ENCODE measurements around the gene SCO2.
A peak's percentile ranks its signal among the peaks of the same experiment; 100 is the strongest.

Gene SCO2, protein sequence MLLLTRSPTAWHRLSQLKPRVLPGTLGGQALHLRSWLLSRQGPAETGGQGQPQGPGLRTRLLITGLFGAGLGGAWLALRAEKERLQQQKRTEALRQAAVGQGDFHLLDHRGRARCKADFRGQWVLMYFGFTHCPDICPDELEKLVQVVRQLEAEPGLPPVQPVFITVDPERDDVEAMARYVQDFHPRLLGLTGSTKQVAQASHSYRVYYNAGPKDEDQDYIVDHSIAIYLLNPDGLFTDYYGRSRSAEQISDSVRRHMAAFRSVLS

GRCh38 chr22:50525104-50525857, at the start of gene SCO2:
TSS of gene SCO2 (minus strand) at chr22:50525598. CDS start at chr22:50524411, 1,187 bp downstream.
- H3K4me1 ChIP-seq (ENCODE audit: control insufficient read depth, insufficient read depth, low read length), result peaks cover 6% of the 10 kb centered on the region; the same call in 1 of the 2 replicates
- peak within 1 kb of the TSS; percentile 91 for H3K9ac ChIP-seq (ENCODE audit: low read length)
- peak within 1 kb of the TSS; percentile 85; the same call in 1 of the 2 replicates for H3K27ac ChIP-seq (ENCODE audit: low read depth, low read length)
- H3K4me3 ChIP-seq (ENCODE audit: low read depth, low read length), result peak within 1 kb of the TSS; percentile 91
- H3K27me3 ChIP-seq (ENCODE audit: control insufficient read depth, insufficient read depth, low read length), result peaks cover 38% of the 10 kb centered on the region
- H3K36me3 ChIP-seq (ENCODE audit: control insufficient read depth, insufficient read depth, low read length), result peaks cover 31% of the 10 kb centered on the region
- no peaks in the 10 kb centered on the region for H3K9me3 ChIP-seq (ENCODE audit: control insufficient read depth, insufficient read depth, low read depth, low read length)

DNA sequence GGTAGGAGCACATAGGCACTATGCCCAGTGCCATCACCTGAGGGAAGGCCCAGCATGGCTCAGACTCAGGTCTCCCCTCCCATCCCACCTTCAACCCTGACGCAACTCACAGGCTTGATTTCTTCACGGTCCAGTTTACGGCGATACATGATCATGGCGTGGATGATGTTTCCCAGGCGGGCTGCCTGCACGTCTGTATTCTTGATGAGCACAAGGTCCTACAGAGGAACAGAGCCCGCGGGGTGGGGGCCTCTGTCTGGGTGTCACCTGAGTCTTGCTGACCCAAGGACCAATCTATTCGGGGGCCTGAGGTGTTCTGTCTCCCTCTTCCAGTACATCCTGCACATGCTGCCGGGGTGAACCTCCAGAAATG, 49.0 kb upstream of the SCO2 start:
- Histone ChIP-seq H3K4me1 (ENCODE audit: control insufficient read depth, insufficient read depth, low read length) (no peaks in the 10 kb centered on the region), H3K27me3 (ENCODE audit: control insufficient read depth, insufficient read depth, low read length) (no peaks in the 10 kb centered on the region), H3K9me3 (ENCODE audit: control insufficient read depth, insufficient read depth, low read depth, low read length) (no peaks in the 10 kb centered on the region), H3K9ac (ENCODE audit: low read length) (no peak overlapping the region), H3K4me3 (ENCODE audit: low read depth, low read length) (no peak overlapping the region), H3K27ac (ENCODE audit: low read depth, low read length) (no peak overlapping the region), H3K36me3 (ENCODE audit: control insufficient read depth, insufficient read depth, low read length) (peaks cover 65% of the 10 kb centered on the region)

DNA sequence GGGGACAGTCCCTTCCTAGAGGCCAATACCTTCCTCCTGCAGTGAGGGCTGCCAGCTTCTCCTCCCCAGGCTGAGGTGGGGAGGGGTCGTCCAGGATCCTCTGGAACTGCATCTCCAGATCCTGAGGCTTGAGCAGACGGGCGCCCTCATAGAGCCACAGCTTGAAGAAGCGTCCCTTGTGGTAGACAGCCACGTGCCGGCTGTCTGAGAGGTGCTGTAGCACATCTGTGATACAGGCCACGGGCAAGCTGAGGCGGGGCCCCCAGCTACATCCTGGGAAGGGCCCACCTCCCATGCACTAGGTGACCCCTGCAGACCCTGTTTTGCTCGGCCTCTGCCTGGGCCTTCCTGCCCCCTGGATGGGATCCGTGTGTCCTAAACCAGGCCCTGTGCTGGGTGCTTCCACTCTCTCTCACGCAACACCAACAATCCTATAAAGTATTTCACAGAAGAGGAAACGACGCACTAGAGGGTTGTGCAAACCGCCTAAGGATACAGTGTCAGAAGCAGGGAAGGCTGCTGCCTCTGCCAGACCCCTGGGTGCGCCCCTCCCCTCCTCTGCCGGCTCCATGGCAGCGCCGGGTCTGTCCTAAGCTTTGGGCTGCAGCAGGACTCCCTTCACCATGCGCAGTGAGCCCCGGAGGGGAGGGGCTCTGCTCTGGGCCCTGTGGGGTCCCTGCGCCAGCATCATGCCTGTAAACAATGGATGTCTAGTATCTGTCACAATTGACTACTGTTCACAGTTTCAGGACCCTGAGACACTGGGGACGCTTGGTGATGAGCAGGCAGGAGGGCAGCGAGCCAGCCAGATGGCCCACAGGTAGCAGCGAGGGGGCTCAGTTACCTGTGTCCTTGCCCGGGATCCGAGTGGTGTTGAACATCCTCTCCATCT, 48.3 kb upstream of the SCO2 start:
- Histone ChIP-seq H3K27ac (ENCODE audit: low read depth, low read length) (no peak overlapping the region), H3K4me3 (ENCODE audit: low read depth, low read length) (no peak overlapping the region), H3K9me3 (ENCODE audit: control insufficient read depth, insufficient read depth, low read depth, low read length) (no peaks in the 10 kb centered on the region), H3K36me3 (ENCODE audit: control insufficient read depth, insufficient read depth, low read length) (peaks cover 70% of the 10 kb centered on the region), H3K4me1 (ENCODE audit: control insufficient read depth, insufficient read depth, low read length) (no peaks in the 10 kb centered on the region), H3K27me3 (ENCODE audit: control insufficient read depth, insufficient read depth, low read length) (no peaks in the 10 kb centered on the region), H3K9ac (ENCODE audit: low read length) (no peak overlapping the region)

- Histone ChIP-seq H3K9me3 (ENCODE audit: control insufficient read depth, insufficient read depth, low read depth, low read length) (no peaks in the 10 kb centered on the region), H3K27me3 (ENCODE audit: control insufficient read depth, insufficient read depth, low read length) (no peaks in the 10 kb centered on the region), H3K9ac (ENCODE audit: low read length) (no peak overlapping the region), H3K36me3 (ENCODE audit: control insufficient read depth, insufficient read depth, low read length) (peaks cover 75% of the 10 kb centered on the region), H3K27ac (ENCODE audit: low read depth, low read length) (no peak overlapping the region), H3K4me1 (ENCODE audit: control insufficient read depth, insufficient read depth, low read length) (no peaks in the 10 kb centered on the region), H3K4me3 (ENCODE audit: low read depth, low read length) (no peak overlapping the region)
These were observed 47.6 kb upstream of the SCO2 start for GRCh38 chr22:50572965-50573364.

GRCh38 chr22:50571264-50572175, 46.1 kb upstream of the SCO2 start:
- Histone ChIP-seq H3K4me3 (ENCODE audit: low read depth, low read length) (no peak overlapping the region), H3K27me3 (ENCODE audit: control insufficient read depth, insufficient read depth, low read length) (no peaks in the 10 kb centered on the region), H3K9ac (ENCODE audit: low read length) (no peak overlapping the region), H3K36me3 (ENCODE audit: control insufficient read depth, insufficient read depth, low read length) (peaks cover 75% of the 10 kb centered on the region), H3K27ac (ENCODE audit: low read depth, low read length) (no peak overlapping the region), H3K9me3 (ENCODE audit: control insufficient read depth, insufficient read depth, low read depth, low read length) (no peaks in the 10 kb centered on the region), H3K4me1 (ENCODE audit: control insufficient read depth, insufficient read depth, low read length) (no peaks in the 10 kb centered on the region)

DNA sequence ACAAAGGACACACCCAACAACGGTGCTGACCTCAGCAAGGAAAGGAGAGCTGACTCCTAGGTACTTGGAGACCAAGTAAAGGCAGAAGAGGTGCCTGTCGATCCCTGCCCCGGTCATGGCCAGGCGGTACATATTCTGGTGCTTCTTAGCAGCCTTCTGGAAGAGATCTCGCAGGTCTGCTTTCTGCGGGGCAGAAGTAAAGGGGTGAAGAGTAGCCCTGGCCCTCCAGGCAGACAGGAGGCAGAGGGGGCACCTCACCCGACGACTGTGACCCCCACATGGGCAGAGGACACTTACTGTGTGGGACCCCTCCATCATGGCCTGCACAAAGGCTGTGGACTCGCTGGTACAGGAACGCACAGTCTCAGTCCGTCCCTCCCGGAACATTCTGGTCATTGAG, 45.5 kb upstream of the SCO2 start:
- H3K9me3 ChIP-seq (ENCODE audit: control insufficient read depth, insufficient read depth, low read depth, low read length), result no peaks in the 10 kb centered on the region
- H3K4me3 ChIP-seq (ENCODE audit: low read depth, low read length), result no peak overlapping the region
- no peaks in the 10 kb centered on the region for H3K4me1 ChIP-seq (ENCODE audit: control insufficient read depth, insufficient read depth, low read length)
- H3K9ac ChIP-seq (ENCODE audit: low read length), result no peak overlapping the region
- H3K27me3 ChIP-seq (ENCODE audit: control insufficient read depth, insufficient read depth, low read length), result no peaks in the 10 kb centered on the region
- H3K36me3 ChIP-seq (ENCODE audit: control insufficient read depth, insufficient read depth, low read length), result peaks cover 75% of the 10 kb centered on the region
- no peak overlapping the region for H3K27ac ChIP-seq (ENCODE audit: low read depth, low read length)

DNA sequence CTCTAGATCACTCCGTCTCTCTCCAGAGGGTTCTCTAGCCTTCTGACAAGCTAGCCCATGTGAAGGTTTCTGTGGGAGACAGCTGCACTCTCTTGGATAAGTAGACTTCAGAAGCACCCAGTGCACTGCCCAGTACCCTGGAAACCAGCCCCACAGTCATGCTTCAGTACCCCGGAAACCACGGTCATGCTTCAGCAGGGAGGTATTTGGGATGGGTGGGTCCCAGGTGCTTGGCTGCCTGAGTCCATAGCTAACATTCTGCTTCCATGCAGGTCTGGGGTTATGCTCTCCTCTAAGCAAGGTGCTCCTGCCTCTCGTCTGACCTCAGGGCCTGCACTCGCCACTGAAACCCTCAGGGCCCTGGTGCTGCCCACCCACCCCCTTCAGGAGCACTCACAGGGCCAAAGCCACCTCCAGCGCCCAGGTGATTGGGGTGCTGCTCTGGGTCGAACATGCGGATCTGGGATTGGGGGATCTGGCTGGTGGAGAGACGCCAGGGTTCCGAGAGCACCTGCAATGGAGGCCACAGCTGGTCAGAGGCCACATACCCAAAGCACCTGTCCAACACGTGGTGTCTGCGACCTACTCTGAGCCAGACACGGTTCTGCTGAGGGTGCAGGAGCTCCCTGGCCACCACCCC, 44.6 kb upstream of the SCO2 start:
- Histone ChIP-seq H3K9me3 (ENCODE audit: control insufficient read depth, insufficient read depth, low read depth, low read length) (no peaks in the 10 kb centered on the region), H3K9ac (ENCODE audit: low read length) (no peak overlapping the region), H3K27ac (ENCODE audit: low read depth, low read length) (no peak overlapping the region), H3K4me3 (ENCODE audit: low read depth, low read length) (no peak overlapping the region), H3K27me3 (ENCODE audit: control insufficient read depth, insufficient read depth, low read length) (peaks cover 5% of the 10 kb centered on the region; the same call in 1 of the 2 replicates), H3K4me1 (ENCODE audit: control insufficient read depth, insufficient read depth, low read length) (no peaks in the 10 kb centered on the region), H3K36me3 (ENCODE audit: control insufficient read depth, insufficient read depth, low read length) (peaks cover 70% of the 10 kb centered on the region)

DNA sequence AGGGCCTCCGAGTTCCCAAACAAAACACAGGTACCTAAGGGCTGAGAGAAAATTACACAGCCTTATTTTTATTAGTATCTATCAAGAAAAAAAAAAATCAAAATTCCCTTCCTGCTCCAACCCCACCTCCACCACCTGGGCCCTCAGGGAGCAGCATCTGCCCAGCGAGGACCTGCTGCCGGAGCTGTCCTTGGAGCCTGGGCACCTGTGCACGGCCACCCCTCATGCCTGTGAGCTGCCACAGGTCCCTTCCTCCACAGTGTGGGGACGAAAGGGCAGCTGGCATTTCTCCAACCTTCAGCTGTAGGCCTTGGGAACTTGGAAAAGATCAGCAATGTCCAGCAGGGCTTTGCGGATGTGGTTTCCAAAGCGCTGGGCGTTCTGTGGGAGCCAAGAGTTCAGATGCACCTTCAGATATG, 43.7 kb upstream of the SCO2 start:
- no peak overlapping the region for H3K4me3 ChIP-seq (ENCODE audit: low read depth, low read length)
- no peaks in the 10 kb centered on the region for H3K9me3 ChIP-seq (ENCODE audit: control insufficient read depth, insufficient read depth, low read depth, low read length)
- peaks cover 14% of the 10 kb centered on the region; the same call in 1 of the 2 replicates for H3K27me3 ChIP-seq (ENCODE audit: control insufficient read depth, insufficient read depth, low read length)
- H3K4me1 ChIP-seq (ENCODE audit: control insufficient read depth, insufficient read depth, low read length), result no peaks in the 10 kb centered on the region
- no peak overlapping the region for H3K27ac ChIP-seq (ENCODE audit: low read depth, low read length)
- H3K9ac ChIP-seq (ENCODE audit: low read length), result no peak overlapping the region
- peaks cover 64% of the 10 kb centered on the region for H3K36me3 ChIP-seq (ENCODE audit: control insufficient read depth, insufficient read depth, low read length)

GRCh38 chr22:50568626-50569025, 43.2 kb upstream of the SCO2 start:
- H3K27me3 ChIP-seq (ENCODE audit: control insufficient read depth, insufficient read depth, low read length), result peaks cover 18% of the 10 kb centered on the region
- no peak overlapping the region for H3K4me3 ChIP-seq (ENCODE audit: low read depth, low read length)
- no peaks in the 10 kb centered on the region for H3K9me3 ChIP-seq (ENCODE audit: control insufficient read depth, insufficient read depth, low read depth, low read length)
- no peak overlapping the region for H3K9ac ChIP-seq (ENCODE audit: low read length)
- H3K4me1 ChIP-seq (ENCODE audit: control insufficient read depth, insufficient read depth, low read length), result no peaks in the 10 kb centered on the region
- H3K27ac ChIP-seq (ENCODE audit: low read depth, low read length), result no peak overlapping the region
- peaks cover 60% of the 10 kb centered on the region for H3K36me3 ChIP-seq (ENCODE audit: control insufficient read depth, insufficient read depth, low read length)

GRCh38 chr22:50567721-50568252, 42.4 kb upstream of the SCO2 start:
- no peaks in the 10 kb centered on the region for H3K4me1 ChIP-seq (ENCODE audit: control insufficient read depth, insufficient read depth, low read length)
- peaks cover 25% of the 10 kb centered on the region for H3K27me3 ChIP-seq (ENCODE audit: control insufficient read depth, insufficient read depth, low read length)
- H3K36me3 ChIP-seq (ENCODE audit: control insufficient read depth, insufficient read depth, low read length), result peaks cover 51% of the 10 kb centered on the region
- no peaks in the 10 kb centered on the region for H3K9me3 ChIP-seq (ENCODE audit: control insufficient read depth, insufficient read depth, low read depth, low read length)
- H3K4me3 ChIP-seq (ENCODE audit: low read depth, low read length), result no peak overlapping the region
- no peak overlapping the region for H3K9ac ChIP-seq (ENCODE audit: low read length)
- no peak overlapping the region for H3K27ac ChIP-seq (ENCODE audit: low read depth, low read length)

Data from HUES6 (cell line).